Subcutaneous adipose tissue (tissue), 4 donors: ENCODE measurements around the gene SNX25. TPM values are rescaled to one million over a fixed set of nuclear protein-coding genes. Genes with fewer than 3 reads are reported as not detected.

Experiments
- CTCF ChIP-seq: fragments of 450-650 bp; IDR thresholded peaks from one replicate; pipeline ENCODE4 v1.5.1; 2016; ENCODE audit warnings: low read depth, mild to moderate bottlenecking, control low read depth, antibody characterized with exemption, moderate library complexity
- total RNA-seq, 4 donors: library from RNA; depleted of rRNA; stranded (reverse); fragments of >200 nt; gene quantifications; one replicate each; pipeline ENCODE4 v1.1.0, GENCODE V29; 2016

Gene SNX25
- total RNA-seq, 4 donors from 2014 or later: 10.2 to 24.1 (median 14.0) TPM

DNA sequence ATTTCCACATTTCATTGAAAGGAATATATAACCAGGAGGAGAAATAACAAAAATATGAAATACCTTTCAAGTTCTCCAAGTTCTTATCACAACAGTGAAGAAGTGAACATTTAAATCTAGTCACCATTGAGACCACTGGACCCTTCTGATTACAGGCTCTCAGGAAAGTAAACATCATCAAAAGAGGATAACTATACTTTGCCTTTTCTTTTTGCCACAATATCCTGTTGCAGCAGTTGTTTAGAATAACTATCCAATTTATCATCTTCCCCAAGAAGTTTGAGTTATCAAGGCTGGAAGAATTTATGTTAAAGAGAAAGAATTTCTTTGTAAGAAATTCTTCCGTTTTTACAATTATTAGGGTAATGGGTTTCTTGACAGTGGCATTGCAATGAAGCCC, 182.8 kb downstream of the SNX25 start:
- no peak for TF ChIP-seq CTCF

DNA sequence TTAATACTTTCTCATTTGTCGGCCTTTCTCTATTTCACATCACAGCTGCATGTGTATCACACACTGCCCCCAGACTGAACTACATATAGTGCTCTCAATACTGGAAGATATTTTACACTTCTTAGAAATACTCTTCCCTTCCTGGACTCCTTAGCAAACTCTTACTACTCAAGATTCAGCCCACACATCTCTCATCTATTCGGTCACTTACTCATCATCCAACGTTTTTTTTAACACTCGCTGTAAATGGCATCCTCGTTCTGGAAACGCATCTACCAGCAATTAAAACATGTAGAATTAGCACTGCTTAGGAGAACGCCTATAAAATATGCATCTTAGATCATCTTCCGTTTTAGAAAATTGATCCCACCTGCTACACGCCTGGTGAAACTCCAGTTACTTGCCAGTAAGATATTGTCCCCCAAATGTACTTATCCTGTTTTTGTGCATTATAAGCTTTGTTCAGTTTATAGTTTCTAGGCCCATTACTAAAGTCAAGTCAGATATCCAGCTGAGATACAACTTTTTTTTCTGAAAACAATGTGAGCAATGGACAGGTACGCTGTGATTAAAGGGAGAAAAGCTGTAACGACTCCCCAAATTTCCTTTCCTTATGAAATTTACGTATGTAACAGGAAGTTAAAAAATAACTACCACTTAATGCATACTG, 185.3 kb downstream of the SNX25 start:
- no peak for TF ChIP-seq CTCF

- TF ChIP-seq CTCF: no peak
Observed at GRCh38 chr4:185395238-185395955, 186.0 kb downstream of the SNX25 start, which contains the start of gene LRP2BP. Gene LRP2BP, minus strand, starts transcription at chr4:185395924. Its CDS starts 17,738 bp downstream, at chr4:185378186.

- no peak for TF ChIP-seq CTCF
Observed at GRCh38 chr4:185395956-185396723, 186.7 kb downstream of the SNX25 start.

- TF ChIP-seq CTCF: no peak
Observed at GRCh38 chr4:185396724-185397385, 187.5 kb downstream of the SNX25 start, which contains the start of gene ANKRD37. Gene ANKRD37, plus strand, starts transcription at chr4:185396841. Its CDS starts 83 bp downstream, at chr4:185396924.

DNA sequence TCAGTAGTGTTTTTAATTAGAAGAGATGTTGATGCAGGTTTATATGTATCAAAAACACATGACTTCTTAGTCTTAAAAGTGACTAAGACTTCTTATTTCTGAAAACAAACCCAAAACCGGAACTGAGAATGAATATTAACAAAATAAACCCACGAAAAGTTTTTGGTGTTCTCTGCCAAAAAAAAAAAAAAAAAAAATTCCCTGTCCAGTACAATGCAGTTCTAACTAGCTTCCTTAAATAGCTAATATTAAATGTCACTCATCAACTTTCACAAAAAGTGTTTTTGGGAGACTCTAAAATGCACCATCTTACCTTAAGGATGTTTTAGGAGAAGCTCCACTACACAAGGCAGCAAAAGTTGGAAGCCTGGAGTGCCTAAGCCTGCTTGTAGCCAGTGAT, 189.2 kb downstream of the SNX25 start:
- no peak for TF ChIP-seq CTCF
